Raji (cell line): ENCODE measurements around the gene DAP.

Experiments used
- POLR2A ChIP-seq: IDR thresholded peaks from 2 replicates; pipeline ENCODE4 v1.6.1; 2011; ENCODE audit warnings: low read depth, low read length, control low read depth; ENCODE audit not compliant: insufficient read depth

Gene DAP

DNA sequence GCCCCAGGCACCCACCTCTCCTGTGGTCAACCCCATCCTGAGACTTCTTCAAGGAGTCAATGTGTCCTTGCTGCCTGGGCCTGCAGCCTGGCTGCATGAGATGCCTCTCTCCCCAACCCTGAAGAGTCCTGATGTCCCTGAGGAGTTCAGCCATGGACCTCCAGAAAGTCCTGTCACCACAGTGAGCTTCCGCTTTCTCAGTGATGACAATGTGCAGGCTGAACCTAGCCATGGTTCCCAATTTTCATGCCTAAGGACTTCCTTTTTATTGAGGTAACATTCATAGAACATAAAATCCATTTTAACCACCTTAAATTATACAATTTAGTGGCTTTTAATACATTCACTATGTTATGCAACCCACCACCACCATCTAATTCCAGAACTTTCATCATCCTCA, 29.1 kb downstream of the DAP start:
- no peak for TF ChIP-seq POLR2A

DNA sequence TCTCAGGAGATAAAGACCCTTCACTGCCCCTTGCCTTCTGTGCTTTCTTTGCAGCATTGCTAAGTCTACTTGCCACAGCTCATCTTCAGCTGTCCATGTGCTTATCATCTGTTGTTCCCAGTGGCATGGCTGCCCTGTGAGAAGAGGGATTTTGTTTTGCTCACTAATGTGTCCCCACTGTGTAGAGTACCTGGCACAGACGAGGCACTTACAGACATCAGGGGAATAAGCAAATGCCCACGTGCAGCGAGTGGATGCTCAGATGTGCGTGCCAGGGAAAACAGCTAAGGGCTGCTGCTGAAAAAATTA, 31.0 kb downstream of the DAP start:
- TF ChIP-seq POLR2A, result no peak

DNA sequence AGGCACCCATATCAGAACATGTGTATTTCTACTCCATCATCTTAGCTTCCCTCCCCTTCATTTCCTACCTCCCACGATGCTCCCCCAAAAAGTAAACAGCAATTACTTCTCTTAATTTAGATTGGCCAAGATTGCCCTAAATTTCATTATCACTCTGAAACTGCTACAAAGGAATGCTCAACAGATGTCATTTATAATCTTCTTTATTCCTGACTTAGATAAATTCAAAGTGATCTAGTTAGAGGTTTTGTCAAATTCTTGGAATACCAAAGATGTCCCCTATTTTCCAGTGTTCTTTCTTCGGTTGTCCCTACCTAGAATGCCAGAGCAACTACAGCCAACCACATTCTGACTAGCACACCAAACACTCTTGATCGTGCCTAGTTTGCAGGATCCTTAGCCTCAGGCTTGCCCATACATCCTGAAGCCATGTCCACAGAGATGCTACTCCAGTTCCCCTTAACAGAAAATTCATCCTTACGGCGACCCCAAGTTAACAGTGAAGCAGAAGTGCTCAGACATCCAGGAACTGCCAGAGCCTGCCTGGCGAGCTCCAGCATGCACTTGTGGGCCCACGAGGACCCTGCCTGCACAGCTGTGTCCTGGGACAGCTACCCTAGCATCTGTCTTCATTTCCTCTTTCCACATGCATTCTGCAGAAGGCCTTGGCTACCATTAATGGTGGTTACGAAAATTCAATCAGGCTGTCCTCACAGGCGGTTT, 31.6 kb downstream of the DAP start:
- no peak for TF ChIP-seq POLR2A

- TF ChIP-seq POLR2A, result no peak
These were observed 32.4 kb downstream of the DAP start for GRCh38 chr5:10728679-10729078.

DNA sequence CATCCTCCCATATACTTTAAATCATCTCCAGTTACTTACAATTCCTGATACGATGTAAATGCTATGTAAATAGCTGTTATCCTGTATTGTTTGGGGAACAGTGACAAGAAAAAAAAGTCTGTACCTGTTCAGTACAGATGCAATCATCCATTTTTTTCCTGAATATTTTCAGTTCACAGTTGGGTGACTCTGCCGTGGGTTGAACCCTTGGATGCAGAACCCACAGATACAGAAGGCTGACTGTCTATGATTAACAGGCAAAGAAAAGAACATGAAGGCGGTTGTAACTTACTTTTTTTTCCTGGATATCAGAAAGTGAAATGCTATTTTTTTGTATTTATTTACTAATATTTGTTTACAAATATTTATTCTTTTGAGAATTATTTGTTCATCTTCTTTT, 33.2 kb downstream of the DAP start:
- no peak for TF ChIP-seq POLR2A

GRCh38 chr5:10726913-10727517, 34.0 kb downstream of the DAP start:
- TF ChIP-seq POLR2A, result no peak

DNA sequence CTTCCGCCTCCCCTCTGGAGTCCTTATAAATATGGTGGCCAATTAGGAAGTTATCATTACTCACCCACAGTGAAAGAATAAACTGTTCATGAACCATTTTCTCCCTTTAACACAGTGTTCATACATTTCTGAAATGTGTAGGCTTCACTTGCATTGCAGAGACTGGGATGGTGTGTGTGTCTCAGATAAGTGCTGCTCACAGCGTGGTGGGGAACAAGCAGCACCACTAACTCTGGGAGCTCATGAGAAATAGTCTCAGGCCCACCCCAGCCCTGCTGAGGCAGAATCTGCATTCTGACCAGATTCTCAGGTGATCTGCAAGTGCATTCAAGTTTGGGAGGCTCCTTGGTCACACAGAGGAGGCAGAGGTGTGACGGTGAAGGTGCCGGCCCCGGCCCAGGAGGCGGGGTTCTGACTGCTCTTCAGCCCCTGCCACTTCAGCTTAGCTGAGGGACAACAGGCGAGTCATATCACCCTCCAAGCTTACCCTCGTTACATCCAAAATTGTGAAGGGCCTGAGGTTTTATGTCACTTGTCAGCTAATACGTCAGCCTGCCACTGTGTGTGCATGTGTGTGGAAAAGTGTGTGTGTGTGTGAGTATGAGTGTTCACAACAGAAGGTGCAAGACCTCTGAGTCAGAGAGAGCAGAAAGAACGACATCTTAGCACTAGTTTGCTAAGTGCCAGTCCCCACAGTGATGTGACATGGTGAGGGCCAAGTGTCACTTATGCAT, 34.7 kb downstream of the DAP start:
- no peak for TF ChIP-seq POLR2A

- TF ChIP-seq POLR2A, result no peak
These were observed 35.4 kb downstream of the DAP start for GRCh38 chr5:10725636-10726035.

- no peak for TF ChIP-seq POLR2A
These were observed 36.1 kb downstream of the DAP start for GRCh38 chr5:10724781-10725507.

- no peak for TF ChIP-seq POLR2A
These were observed 37.5 kb downstream of the DAP start for GRCh38 chr5:10723514-10723913.

GRCh38 chr5:10719965-10720364, 41.1 kb downstream of the DAP start:
- no peak for TF ChIP-seq POLR2A

DNA sequence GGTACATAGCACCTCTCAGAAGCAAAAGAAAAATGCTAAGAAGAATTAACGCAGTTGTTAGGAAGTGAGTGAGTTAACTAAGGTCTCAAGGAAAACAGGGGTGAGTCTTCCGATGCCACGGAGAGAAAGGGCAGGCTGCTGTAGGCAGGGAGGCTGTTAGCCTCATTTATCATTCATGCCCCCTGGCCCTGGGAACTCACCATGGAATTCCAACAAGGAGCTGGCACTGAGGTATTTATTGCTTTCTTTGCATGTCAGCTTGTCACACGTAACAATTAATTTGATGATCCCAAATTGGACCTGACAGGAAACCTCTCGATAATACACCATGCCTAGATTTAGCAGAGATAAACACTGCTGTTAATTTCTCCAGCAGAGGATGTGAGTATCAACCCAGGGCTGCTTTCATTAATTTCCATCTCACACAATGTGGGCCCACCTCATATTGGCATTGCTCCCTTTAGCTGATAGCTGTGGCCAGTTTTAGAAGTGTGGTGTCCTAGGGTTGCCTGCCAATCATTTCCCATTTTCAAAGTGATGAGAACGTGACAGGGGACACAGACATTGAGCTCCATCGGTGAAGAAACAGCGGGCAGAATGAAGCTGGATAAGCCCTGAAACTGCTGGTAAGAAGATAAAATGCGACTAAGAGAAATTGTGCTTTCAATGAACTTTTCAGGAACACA, 45.3 kb downstream of the DAP start:
- TF ChIP-seq POLR2A, result no peak

DNA sequence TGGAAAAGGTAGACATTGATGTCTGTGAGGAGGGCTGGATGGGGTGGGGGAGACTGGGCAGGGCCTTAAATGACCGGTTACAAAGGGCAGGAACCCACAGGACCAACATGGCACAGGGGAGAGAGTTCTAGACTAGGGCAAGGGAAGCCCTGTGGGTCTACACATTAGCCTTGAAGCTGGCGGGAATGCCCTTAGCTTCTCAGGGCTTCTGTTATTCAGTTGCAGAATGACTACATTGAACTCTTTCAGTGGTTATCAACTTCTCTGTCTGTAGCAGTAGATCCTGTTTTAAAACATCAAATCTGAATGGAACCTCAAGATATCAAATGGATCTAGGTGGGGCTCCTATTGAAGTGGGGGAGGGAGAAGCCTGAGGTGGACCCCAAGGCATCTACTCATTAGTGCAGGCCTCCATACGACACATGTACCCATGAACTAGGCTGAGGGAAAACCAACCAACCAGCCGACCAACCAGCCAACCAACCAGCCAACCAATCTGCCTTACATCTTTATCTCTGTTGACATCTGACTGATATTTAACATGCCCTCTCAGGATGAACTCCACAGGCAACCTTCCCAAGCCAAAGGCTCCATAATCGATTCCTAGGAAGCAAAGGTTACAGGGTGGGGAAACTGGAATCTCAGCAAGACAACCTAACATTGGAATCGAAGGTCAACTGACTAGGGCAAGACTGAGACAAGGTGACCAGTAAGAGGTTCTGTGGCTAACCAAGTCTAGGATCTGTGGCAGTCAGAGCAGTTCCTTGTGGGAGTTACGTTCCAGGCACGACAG, 48.3 kb downstream of the DAP start:
- TF ChIP-seq POLR2A, result no peak

DNA sequence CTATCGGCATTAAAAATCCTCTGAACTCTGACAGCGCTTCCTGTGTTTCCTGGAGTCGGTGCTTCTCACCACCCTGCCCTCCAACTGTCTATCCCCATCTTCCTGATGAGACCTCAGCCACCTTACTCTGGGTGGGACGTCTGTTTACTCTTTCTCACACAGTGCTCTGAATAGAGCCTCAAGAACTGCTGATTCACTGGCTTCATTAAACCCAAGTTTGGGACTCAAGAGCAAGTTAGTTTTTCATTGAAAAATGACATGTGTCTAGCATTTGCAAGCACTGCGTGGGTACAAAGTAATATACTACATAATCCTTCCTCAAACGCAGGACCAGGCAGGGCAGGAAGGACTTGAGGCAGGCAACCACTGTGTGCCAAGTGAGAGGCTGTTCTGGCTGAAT, 49.5 kb downstream of the DAP start:
- TF ChIP-seq POLR2A, result no peak
